GM19035 (cell line): ENCODE measurements around the gene TCFL5.
A peak's percentile ranks its signal among the peaks of the same experiment; 100 is the strongest.

ENCODE experiments used
- ATAC-seq: cut with Tn5 transposase; IDR thresholded peaks from one replicate; pipeline ENCODE4 v1.9.1; 2021; ENCODE audit not compliant: unreplicated experiment

The TCFL5 gene

GRCh38 chr20:62801284-62802010 lies 60.2 kb downstream of the TCFL5 start:
- no peak for ATAC-seq

GRCh38 chr20:62800314-62801259 lies 61.0 kb downstream of the TCFL5 start:
- no peak for ATAC-seq

- ATAC-seq, result no peak
Measured at GRCh38 chr20:62799873-62800272, 61.7 kb downstream of the TCFL5 start.

- no peak for ATAC-seq
Measured at GRCh38 chr20:62799459-62799858, 62.2 kb downstream of the TCFL5 start.

GRCh38 chr20:62799036-62799435 lies 62.6 kb downstream of the TCFL5 start:
- no peak for ATAC-seq

GRCh38 chr20:62797671-62798532 lies 63.7 kb downstream of the TCFL5 start:
- ATAC-seq, result no peak

GRCh38 chr20:62796699-62797491 lies 64.7 kb downstream of the TCFL5 start:
- no peak for ATAC-seq

- no peak for ATAC-seq
Measured at GRCh38 chr20:62795023-62795761, 66.4 kb downstream of the TCFL5 start.

- ATAC-seq, result peak; percentile 70
Measured at GRCh38 chr20:62794007-62794724, 67.5 kb downstream of the TCFL5 start.

- ATAC-seq, result no peak
Measured at GRCh38 chr20:62793757-62794006, 67.9 kb downstream of the TCFL5 start.

- ATAC-seq, result no peak
Measured at GRCh38 chr20:62792940-62793756, 68.5 kb downstream of the TCFL5 start.

GRCh38 chr20:62792182-62792939 lies 69.3 kb downstream of the TCFL5 start:
- ATAC-seq, result no peak

- ATAC-seq, result no peak
Measured at GRCh38 chr20:62791301-62792181, 70.1 kb downstream of the TCFL5 start.
